Astrocyte of the spinal cord (primary cell): Measurements from ENCODE around the gene WDR12.

Experiments used
- DNase-seq: peaks from one replicate; pipeline ENCODE4 v3.0.0; 2011; ENCODE audit warnings: low read depth, low spot score
- H3K4me3 ChIP-seq: 2 replicates; pipeline ENCODE4 v1.5.1; 2011; ENCODE audit warnings: low read depth, mild to moderate bottlenecking, low read length, moderate library complexity
- CTCF ChIP-seq: IDR thresholded peaks from 2 replicates; pipeline ENCODE4 v1.5.1; 2012; ENCODE audit warnings: low read depth, mild to moderate bottlenecking, low read length, inconsistent platforms
- in situ Hi-C: cut with HindIII; loops from 2 replicates; pipeline ENCODE4 v1.10.0; 2017; ENCODE audit warnings: low sequenced_read_pairs

The WDR12 gene

DNA sequence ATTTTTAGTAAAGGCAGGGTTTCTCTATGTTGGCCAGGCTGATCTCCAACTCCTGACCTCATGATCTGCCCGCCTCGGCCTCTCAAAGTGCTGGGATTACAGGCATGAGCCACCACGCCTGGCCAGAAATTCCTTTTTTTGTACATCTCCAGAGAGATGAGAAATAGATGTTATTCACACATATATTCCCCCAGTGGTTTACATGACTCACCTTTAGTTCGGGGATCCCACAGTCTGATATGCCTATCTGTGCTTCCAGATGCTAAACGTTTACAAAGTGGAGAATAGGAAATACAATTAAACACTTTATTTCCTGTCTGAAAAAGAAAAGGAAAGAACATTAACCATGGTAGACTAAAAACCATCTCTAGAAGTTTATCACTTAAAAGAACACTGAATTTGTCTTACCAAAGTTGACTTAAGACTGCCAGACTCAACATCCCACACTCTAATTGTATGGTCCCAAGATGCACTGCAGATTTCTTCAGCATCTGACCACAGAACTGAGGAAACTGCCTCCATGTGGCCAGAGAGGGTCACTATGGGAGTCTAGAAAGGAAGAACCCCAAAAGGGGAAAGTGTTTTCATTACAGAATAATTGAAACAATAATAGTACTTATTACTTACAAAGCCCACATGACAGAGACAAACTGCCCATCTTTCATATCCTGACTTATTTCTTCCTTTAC lies 27.3 kb downstream of the WDR12 start:
- DNase-seq: peak; percentile 5
- no peak overlapping the region for H3K4me3 ChIP-seq
- in situ Hi-C loops: no loop called here
- TF ChIP-seq CTCF: peak; percentile 4

- no peak overlapping the region for H3K4me3 ChIP-seq
- TF ChIP-seq CTCF: no peak
- no peak for DNase-seq
- in situ Hi-C loops: no loop called here
Measured at GRCh38 chr2:202881570-202881969, 29.9 kb downstream of the WDR12 start.

- DNase-seq: no peak
- no peak overlapping the region for H3K4me3 ChIP-seq
- in situ Hi-C loops: no loop called here
- TF ChIP-seq CTCF: no peak
Measured at GRCh38 chr2:202877699-202878098, 33.8 kb downstream of the WDR12 start.

- peak within 1 kb of the TSS; percentile 75 for H3K4me3 ChIP-seq
- DNase-seq: peak; percentile 71
- TF ChIP-seq CTCF: peak; percentile 2
- in situ Hi-C loops: no loop called here
Measured at GRCh38 chr2:202871300-202872141, 40.0 kb downstream of the WDR12 start, which contains the start of gene ICA1L. Gene ICA1L, minus strand, starts transcription at chr2:202871766. Its CDS starts 42,757 bp downstream, at chr2:202829009.

- TF ChIP-seq CTCF: peak; percentile 51
- peak; percentile 53 for DNase-seq
- in situ Hi-C loops: no loop called here
- peak overlapping the region; percentile 75 for H3K4me3 ChIP-seq
Measured at GRCh38 chr2:202870431-202871299, 40.8 kb downstream of the WDR12 start.

GRCh38 chr2:202861987-202862386 lies 49.5 kb downstream of the WDR12 start:
- TF ChIP-seq CTCF: no peak

More at GRCh38 chr2:202861987-202862386, 49.5 kb downstream of the WDR12 start:
- no peak for DNase-seq
- in situ Hi-C loops: no loop called here
- H3K4me3 ChIP-seq: no peak overlapping the region
